ENCODE results near the gene NIM1K.

Gene NIM1K

GRCh38 chr5:43209833-43210232 lies 17.8 kb downstream of the NIM1K start:
- no peak overlapping the region for H3K4ac ChIP-seq (ENCODE audit: low read depth, low read length)
- H3K23ac ChIP-seq (ENCODE audit: low read length) = no peak overlapping the region
- H2AFZ ChIP-seq (ENCODE audit: insufficient read depth, low read length, poor library complexity) = no peak overlapping the region
- no CpG with 5 or more reads among the region's 5 CpGs for WGBS (ENCODE audit: extremely low coverage, insufficient coverage, insufficient read length)
- peak in 1 of 2 donors; percentile 62 for DNase-seq
- no peak overlapping the region for H4K91ac ChIP-seq (ENCODE audit: low read depth, low read length)
- peaks cover 0 to 7% of the 10 kb centered on the region in 2 experiments for H3K4me1 ChIP-seq (ENCODE audit: control insufficient read depth in 1 of 2, insufficient read depth in 2 of 2, low read length in 2 of 2)
- H2BK12ac ChIP-seq (ENCODE audit: low read length) = no peak overlapping the region
- H2BK120ac ChIP-seq (ENCODE audit: insufficient read depth, low read length, poor library complexity) = no peak overlapping the region
- H3K18ac ChIP-seq (ENCODE audit: low read length) = no peak overlapping the region
- H3K14ac ChIP-seq (ENCODE audit: low read length) = no peak overlapping the region
- H3K9me3 ChIP-seq (ENCODE audit: insufficient read depth, low read depth, low read length) = no peaks in the 10 kb centered on the region
- no peaks in the 10 kb centered on the region for H3K36me3 ChIP-seq (ENCODE audit: control insufficient read depth in 1 of 2, insufficient read depth in 2 of 2, low read length in 2 of 2)
- H4K12ac ChIP-seq (ENCODE audit: low read depth, low read length) = no peak overlapping the region
- no peak overlapping the region for H3K4me2 ChIP-seq (ENCODE audit: low read length)
- no peak overlapping the region for H3K9ac ChIP-seq (ENCODE audit: low read length)
- H3K27ac ChIP-seq (ENCODE audit: low read depth, low read length) = no peak overlapping the region
- H2AK5ac ChIP-seq (ENCODE audit: low read length) = peak overlapping the region; percentile 54
- no peak overlapping the region for H3K4me3 ChIP-seq (ENCODE audit: low read depth, low read length)
- no peaks in the 10 kb centered on the region for H3K79me2 ChIP-seq (ENCODE audit: control insufficient read depth, insufficient read depth, low read length, poor library complexity)
- no peaks in the 10 kb centered on the region for H3K27me3 ChIP-seq (ENCODE audit: insufficient read depth, low read length)
- H2BK5ac ChIP-seq (ENCODE audit: low read depth, low read length, poor library complexity) = no peak overlapping the region
- no peaks in the 10 kb centered on the region for H3K79me1 ChIP-seq (ENCODE audit: low read length)
- no peak overlapping the region for H4K8ac ChIP-seq (ENCODE audit: low read depth, low read length)

- no peak overlapping the region for H2AK5ac ChIP-seq (ENCODE audit: low read length)
- no peaks in the 10 kb centered on the region for H3K36me3 ChIP-seq (ENCODE audit: control insufficient read depth in 1 of 2, insufficient read depth in 2 of 2, low read length in 2 of 2)
- no peak overlapping the region for H2BK120ac ChIP-seq (ENCODE audit: insufficient read depth, low read length, poor library complexity)
- H3K9me3 ChIP-seq (ENCODE audit: insufficient read depth, low read depth, low read length) = no peaks in the 10 kb centered on the region
- no peak overlapping the region for H3K18ac ChIP-seq (ENCODE audit: low read length)
- H4K12ac ChIP-seq (ENCODE audit: low read depth, low read length) = no peak overlapping the region
- no peak overlapping the region for H2AFZ ChIP-seq (ENCODE audit: insufficient read depth, low read length, poor library complexity)
- no peaks in the 10 kb centered on the region for H3K27me3 ChIP-seq (ENCODE audit: insufficient read depth, low read length)
- no peak overlapping the region for H2BK12ac ChIP-seq (ENCODE audit: low read length)
- H3K79me1 ChIP-seq (ENCODE audit: low read length) = no peaks in the 10 kb centered on the region
- H3K4me2 ChIP-seq (ENCODE audit: low read length) = no peak overlapping the region
- WGBS (ENCODE audit: extremely low coverage, insufficient coverage, insufficient read length) = no CpG with 5 or more reads among the region's 6 CpGs
- peaks cover 0 to 7% of the 10 kb centered on the region in 2 experiments for H3K4me1 ChIP-seq (ENCODE audit: control insufficient read depth in 1 of 2, insufficient read depth in 2 of 2, low read length in 2 of 2)
- H3K23ac ChIP-seq (ENCODE audit: low read length) = no peak overlapping the region
- no peak overlapping the region for H4K8ac ChIP-seq (ENCODE audit: low read depth, low read length)
- H3K4me3 ChIP-seq (ENCODE audit: low read depth, low read length) = no peak overlapping the region
- H3K14ac ChIP-seq (ENCODE audit: low read length) = no peak overlapping the region
- no peak overlapping the region for H3K27ac ChIP-seq (ENCODE audit: low read depth, low read length)
- no peak overlapping the region for H4K91ac ChIP-seq (ENCODE audit: low read depth, low read length)
- DNase-seq = peak in 1 of 2 donors; percentile 23
- H2BK5ac ChIP-seq (ENCODE audit: low read depth, low read length, poor library complexity) = no peak overlapping the region
- H3K4ac ChIP-seq (ENCODE audit: low read depth, low read length) = no peak overlapping the region
- H3K9ac ChIP-seq (ENCODE audit: low read length) = no peak overlapping the region
- H3K79me2 ChIP-seq (ENCODE audit: control insufficient read depth, insufficient read depth, low read length, poor library complexity) = no peaks in the 10 kb centered on the region
Measured at GRCh38 chr5:43210570-43210969, 18.5 kb downstream of the NIM1K start.

- WGBS (ENCODE audit: extremely low coverage, insufficient coverage, insufficient read length) = no CpG with 5 or more reads among the region's 2 CpGs
- H3K79me1 ChIP-seq (ENCODE audit: low read length) = no peaks in the 10 kb centered on the region
- no peaks in the 10 kb centered on the region for H3K36me3 ChIP-seq (ENCODE audit: control insufficient read depth in 1 of 2, insufficient read depth in 2 of 2, low read length in 2 of 2)
Measured at GRCh38 chr5:43213951-43214350, 21.9 kb downstream of the NIM1K start.

DNA sequence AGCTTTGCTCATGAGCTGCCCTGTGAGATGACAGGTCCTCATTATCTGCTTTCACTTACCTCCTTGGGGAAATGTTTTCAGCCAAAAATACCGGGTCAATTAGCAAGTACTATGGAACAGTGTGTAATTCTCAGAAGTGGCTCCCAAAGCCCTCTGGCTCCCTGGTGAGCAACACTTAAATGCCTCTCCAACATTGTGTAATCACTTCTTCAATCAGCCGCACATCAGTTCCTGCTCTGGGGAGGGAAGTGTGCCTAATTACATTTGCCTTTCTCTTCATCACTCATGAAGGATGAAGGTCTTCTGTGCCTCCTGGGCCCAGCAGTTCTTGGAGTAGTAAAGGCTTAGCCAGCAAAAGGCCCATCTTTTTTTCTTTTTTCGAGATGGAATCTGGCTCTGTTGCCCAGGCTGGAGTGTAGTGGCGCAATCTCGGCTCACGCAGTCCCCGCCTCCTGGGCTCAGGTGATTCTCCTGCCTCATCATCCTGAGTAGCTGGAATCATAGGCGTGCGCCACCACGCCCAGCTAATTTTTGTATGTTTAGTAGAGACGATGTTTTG lies 23.1 kb downstream of the NIM1K start:
- WGBS (ENCODE audit: extremely low coverage, insufficient coverage, insufficient read length) = no CpG with 5 or more reads among the region's 11 CpGs
- no peak overlapping the region for H3K18ac ChIP-seq (ENCODE audit: low read length)
- peak overlapping the region; percentile 51 for H3K27ac ChIP-seq (ENCODE audit: low read depth, low read length)

More at GRCh38 chr5:43213951-43214350, 21.9 kb downstream of the NIM1K start:
- Histone ChIP-seq H3K4me3 (ENCODE audit: low read depth, low read length) (no peak overlapping the region), H4K91ac (ENCODE audit: low read depth, low read length) (no peak overlapping the region), H2BK5ac (ENCODE audit: low read depth, low read length, poor library complexity) (no peak overlapping the region), H3K4me1 (ENCODE audit: control insufficient read depth in 1 of 2, insufficient read depth in 2 of 2, low read length in 2 of 2) (peaks cover 0 to 7% of the 10 kb centered on the region in 2 experiments), H3K4ac (ENCODE audit: low read depth, low read length) (no peak overlapping the region), H3K27ac (ENCODE audit: low read depth, low read length) (no peak overlapping the region), H2BK120ac (ENCODE audit: insufficient read depth, low read length, poor library complexity) (no peak overlapping the region), H3K23ac (ENCODE audit: low read length) (no peak overlapping the region), H3K9ac (ENCODE audit: low read length) (no peak overlapping the region), H3K9me3 (ENCODE audit: insufficient read depth, low read depth, low read length) (no peaks in the 10 kb centered on the region), H2AFZ (ENCODE audit: insufficient read depth, low read length, poor library complexity) (no peak overlapping the region), H3K14ac (ENCODE audit: low read length) (no peak overlapping the region), H3K18ac (ENCODE audit: low read length) (no peak overlapping the region), H4K12ac (ENCODE audit: low read depth, low read length) (no peak overlapping the region), H2AK5ac (ENCODE audit: low read length) (no peak overlapping the region), H2BK12ac (ENCODE audit: low read length) (no peak overlapping the region), H3K4me2 (ENCODE audit: low read length) (no peak overlapping the region), H3K79me2 (ENCODE audit: control insufficient read depth, insufficient read depth, low read length, poor library complexity) (no peaks in the 10 kb centered on the region), H4K8ac (ENCODE audit: low read depth, low read length) (no peak overlapping the region), H3K27me3 (ENCODE audit: insufficient read depth, low read length) (no peaks in the 10 kb centered on the region)
- DNase-seq = peak; percentile 93 to 97

More for the DNA sequence above, 23.1 kb downstream of the NIM1K start:
- peaks cover 0 to 7% of the 10 kb centered on the region in 2 experiments for H3K4me1 ChIP-seq (ENCODE audit: control insufficient read depth in 1 of 2, insufficient read depth in 2 of 2, low read length in 2 of 2)
- no peak overlapping the region for H2AK5ac ChIP-seq (ENCODE audit: low read length)
- H3K9me3 ChIP-seq (ENCODE audit: insufficient read depth, low read depth, low read length) = no peaks in the 10 kb centered on the region
- H2BK120ac ChIP-seq (ENCODE audit: insufficient read depth, low read length, poor library complexity) = no peak overlapping the region
- H2AFZ ChIP-seq (ENCODE audit: insufficient read depth, low read length, poor library complexity) = no peak overlapping the region
- no peak overlapping the region for H3K4me2 ChIP-seq (ENCODE audit: low read length)
- no peak overlapping the region for H2BK5ac ChIP-seq (ENCODE audit: low read depth, low read length, poor library complexity)
- H3K79me2 ChIP-seq (ENCODE audit: control insufficient read depth, insufficient read depth, low read length, poor library complexity) = no peaks in the 10 kb centered on the region
- no peak overlapping the region for H3K9ac ChIP-seq (ENCODE audit: low read length)
- H4K8ac ChIP-seq (ENCODE audit: low read depth, low read length) = no peak overlapping the region
- H4K12ac ChIP-seq (ENCODE audit: low read depth, low read length) = no peak overlapping the region
- no peak overlapping the region for H3K14ac ChIP-seq (ENCODE audit: low read length)
- no peak overlapping the region for H4K91ac ChIP-seq (ENCODE audit: low read depth, low read length)
- no peaks in the 10 kb centered on the region for H3K27me3 ChIP-seq (ENCODE audit: insufficient read depth, low read length)
- no peak overlapping the region for H3K23ac ChIP-seq (ENCODE audit: low read length)
- H3K4ac ChIP-seq (ENCODE audit: low read depth, low read length) = no peak overlapping the region
- no peaks in the 10 kb centered on the region for H3K79me1 ChIP-seq (ENCODE audit: low read length)
- DNase-seq = peak; percentile 95 to 97
- no peak overlapping the region for H3K4me3 ChIP-seq (ENCODE audit: low read depth, low read length)
- H3K36me3 ChIP-seq (ENCODE audit: control insufficient read depth in 1 of 2, insufficient read depth in 2 of 2, low read length in 2 of 2) = no peaks in the 10 kb centered on the region
- H2BK12ac ChIP-seq (ENCODE audit: low read length) = no peak overlapping the region

All from trophoblast cell (in vitro differentiated cells and primary cell).